Natural killer cell (primary cell): ENCODE results near the gene CUEDC1. TPM values are rescaled to one million over a fixed set of nuclear protein-coding genes. Genes with fewer than 3 reads are reported as not detected.

Experiments used
- ATAC-seq, 3 donors: fragments of 150-1000 bp in 2 of 3; fragments of 200-7000 bp in 1 of 3; cut with Tn5 transposase; 1 replicate in 1 of 3; 2 replicates in 2 of 3; pipeline ENCODE4 v1.10.0; 2021; ENCODE audit warnings: mild to moderate bottlenecking in 2 of 3, moderate library complexity in 2 of 3
- DNase-seq, 2 donors: peaks; one replicate each; pipeline versions ENCODE4 v3.0.0 to v3.0.0-alpha.2; 2013 to 2021; ENCODE audit warnings: mixed read lengths in 1 of 2
- H3K27ac ChIP-seq: one replicate; pipeline ENCODE4 v1.5.1; 2013; ENCODE audit warnings: mild to moderate bottlenecking, low read length
- H3K27me3 ChIP-seq: one replicate; pipeline ENCODE4 v1.6.1; 2013; ENCODE audit warnings: low read length; ENCODE audit not compliant: control insufficient read depth, insufficient read depth
- H3K36me3 ChIP-seq: one replicate; pipeline ENCODE4 v1.6.1; 2013; ENCODE audit warnings: low read length; ENCODE audit not compliant: control insufficient read depth, insufficient read depth
- H3K4me1 ChIP-seq: one replicate; pipeline ENCODE4 v1.6.1; 2013; ENCODE audit warnings: low read length; ENCODE audit not compliant: control insufficient read depth, insufficient read depth
- H3K4me3 ChIP-seq: one replicate; pipeline ENCODE4 v1.5.1; 2013; ENCODE audit warnings: low read length
- H3K9me3 ChIP-seq: one replicate; pipeline ENCODE4 v1.6.1; 2013; ENCODE audit warnings: low read length; ENCODE audit not compliant: control insufficient read depth, insufficient read depth
- H3K27ac Mint-ChIP-seq, 2 donors: one replicate each; pipeline ENCODE4 v1.8.0; 2022; ENCODE audit warnings: mild to moderate bottlenecking in 2 of 2, mixed read lengths in 2 of 2, moderate library complexity in 1 of 2
- H3K27me3 Mint-ChIP-seq, 2 donors: one replicate each; pipeline ENCODE4 v1.8.0; 2022; ENCODE audit warnings: low read depth in 2 of 2, mixed read lengths in 2 of 2
- H3K36me3 Mint-ChIP-seq: one replicate; pipeline ENCODE4 v1.8.0; 2022; ENCODE audit warnings: mixed read lengths
- H3K4me1 Mint-ChIP-seq, 2 donors: one replicate each; pipeline ENCODE4 v1.8.0; 2022; ENCODE audit warnings: mixed read lengths in 2 of 2
- H3K4me3 Mint-ChIP-seq: one replicate; pipeline ENCODE4 v1.8.0; 2022; ENCODE audit warnings: mild to moderate bottlenecking, moderate library complexity, mixed read lengths
- H3K9me3 Mint-ChIP-seq, 2 donors: one replicate each; pipeline ENCODE4 v1.8.0; 2022; ENCODE audit warnings: mixed read lengths in 2 of 2
- CTCF ChIP-seq: fragments of 200-600 bp; IDR thresholded peaks from one replicate; pipeline ENCODE4 v1.8.0; 2022; ENCODE audit warnings: antibody characterized with exemption
- WGBS: methylation state at CpG from one replicate; pipeline ENCODE4 v1.1.7; 2013; ENCODE audit warnings: missing lambda C conversion rate; ENCODE audit not compliant: insufficient coverage; 5-methylcytosine and 5-hydroxymethylcytosine counted together
- intact Hi-C: fragments of 100-400 bp; cut with micrococcal nuclease; formaldehyde crosslinking; loops from one replicate; pipeline ENCODE4 v1.14.2; 2022
- total RNA-seq, 4 donors: library from RNA; stranded (reverse); fragments of 120-200 nt in 1 of 4; gene quantifications; one replicate each; pipeline versions ENCODE4 v1.2.3 to v1.2.4, GENCODE V29; 2013 to 2022

Gene CUEDC1
- total RNA-seq, 3 donors from 2014 or later (not counting 1 experiment from before 2014, with no cell fraction given), result 1.5 to 3.7 (median 2.6) TPM

DNA sequence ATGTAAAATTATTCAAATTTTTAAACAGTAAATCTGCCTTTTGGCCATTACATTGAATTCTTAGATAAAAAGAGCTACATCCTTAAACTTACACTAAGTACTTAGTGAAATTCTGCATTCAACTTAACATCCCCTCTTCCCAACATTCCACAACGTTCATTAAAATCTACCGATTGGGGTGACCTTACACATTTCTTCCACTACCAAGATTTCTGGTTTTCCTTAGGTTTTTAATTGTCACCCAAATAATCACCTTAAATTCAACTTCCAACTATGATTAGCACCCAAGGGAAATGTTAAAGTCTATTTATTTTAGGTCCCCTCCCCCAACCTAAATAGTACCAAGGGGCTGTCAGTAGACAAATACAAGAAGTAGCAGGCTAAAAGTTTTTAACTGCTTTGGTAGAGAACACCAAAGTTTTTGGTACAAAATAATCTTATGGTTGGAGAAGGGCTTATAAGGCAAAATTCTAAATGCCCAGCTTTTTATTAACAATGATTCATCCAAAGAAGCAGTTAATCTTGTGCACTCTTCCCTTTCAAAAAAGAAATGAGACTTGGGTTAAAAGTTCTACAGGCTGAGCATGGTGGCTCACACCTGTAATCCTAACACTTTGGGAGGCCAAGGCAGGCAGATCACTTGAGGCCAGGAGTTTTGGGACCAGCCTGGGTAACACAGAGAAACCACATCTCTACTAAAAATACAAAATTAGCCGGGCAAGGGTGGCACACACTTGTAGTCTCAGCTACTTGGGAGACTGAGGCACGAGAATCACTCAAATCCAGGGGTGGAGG is 47.1 kb upstream of the CUEDC1 start:
- Mint-ChIP-seq H3K4me1 (peaks cover 43 to 44% of the 10 kb centered on the region in 2 donors), H3K4me3 (no peak overlapping the region), H3K9me3 (no peaks in the 10 kb centered on the region), H3K27ac (peak overlapping the region; percentile 25 to 39), H3K27me3 (no peaks in the 10 kb centered on the region), H3K36me3 (peaks cover 16% of the 10 kb centered on the region)
- 78% methylated on average over 4 of the region's 4 CpGs for WGBS
- H3K27me3 ChIP-seq, result no peaks in the 10 kb centered on the region
- DNase-seq (no peak), ATAC-seq (no peak)
- no peak overlapping the region for H3K27ac ChIP-seq
- no peak overlapping the region for H3K4me3 ChIP-seq
- H3K9me3 ChIP-seq, result no peaks in the 10 kb centered on the region
- no peak for TF ChIP-seq CTCF
- peaks cover 9% of the 10 kb centered on the region for H3K4me1 ChIP-seq
- peaks cover 61% of the 10 kb centered on the region for H3K36me3 ChIP-seq
- intact Hi-C loops, result loop anchor here (10.0 kb wide), 1 partner anchor 512 kb away; the partner anchor contains the start of gene MTMR4

DNA sequence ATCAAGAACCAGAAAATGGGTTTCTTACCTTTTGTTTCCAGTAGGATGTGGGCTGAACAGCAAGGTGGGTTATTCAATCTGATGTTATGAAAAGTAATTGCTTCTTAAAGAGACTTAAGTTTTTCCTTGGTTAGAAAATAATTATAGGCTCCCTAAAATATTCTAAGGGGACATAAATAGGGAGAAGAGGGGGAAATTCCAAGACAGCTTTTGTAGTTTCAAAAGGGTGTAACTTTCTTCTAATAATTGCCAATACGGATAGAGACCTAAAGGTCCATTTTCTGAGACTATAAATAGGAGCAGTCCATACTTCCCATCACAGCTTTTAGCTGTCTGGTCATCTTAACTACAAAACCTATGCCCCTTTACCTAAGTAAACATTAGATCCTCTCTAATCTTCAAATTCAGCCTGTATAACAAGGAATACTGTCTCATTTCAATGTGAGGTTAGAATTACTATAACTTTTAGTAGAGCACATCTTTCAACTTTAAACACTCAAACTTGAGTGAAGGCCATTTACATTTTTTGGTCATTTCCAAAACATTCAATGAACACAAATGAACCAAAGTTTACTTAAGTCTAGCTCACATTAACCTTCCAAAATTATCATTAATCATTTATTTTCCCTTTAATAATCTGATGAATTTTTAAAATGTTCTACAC is 46.4 kb upstream of the CUEDC1 start:
- H3K4me1 ChIP-seq, result peaks cover 9% of the 10 kb centered on the region
- H3K4me1 Mint-ChIP-seq, result peaks cover 36 to 37% of the 10 kb centered on the region in 2 donors
- H3K27me3 ChIP-seq, result no peaks in the 10 kb centered on the region
- H3K4me3 ChIP-seq, result no peak overlapping the region
- no peak for DNase-seq
- H3K9me3 ChIP-seq, result no peaks in the 10 kb centered on the region
- H3K27ac Mint-ChIP-seq, result peak overlapping the region; percentile 25 to 39
- TF ChIP-seq CTCF, result no peak
- H3K36me3 Mint-ChIP-seq, result peaks cover 16% of the 10 kb centered on the region
- peaks cover 68% of the 10 kb centered on the region for H3K36me3 ChIP-seq
- WGBS, result 100% methylated on average over 1 of the region's 1 CpG
- no peak for ATAC-seq
- no peak overlapping the region for H3K4me3 Mint-ChIP-seq
- intact Hi-C loops, result loop anchor here (10.0 kb wide), 1 partner anchor 513 kb away; the partner anchor contains the start of gene MTMR4
- H3K9me3 Mint-ChIP-seq, result no peaks in the 10 kb centered on the region
- H3K27ac ChIP-seq, result no peak overlapping the region
- no peaks in the 10 kb centered on the region for H3K27me3 Mint-ChIP-seq

DNA sequence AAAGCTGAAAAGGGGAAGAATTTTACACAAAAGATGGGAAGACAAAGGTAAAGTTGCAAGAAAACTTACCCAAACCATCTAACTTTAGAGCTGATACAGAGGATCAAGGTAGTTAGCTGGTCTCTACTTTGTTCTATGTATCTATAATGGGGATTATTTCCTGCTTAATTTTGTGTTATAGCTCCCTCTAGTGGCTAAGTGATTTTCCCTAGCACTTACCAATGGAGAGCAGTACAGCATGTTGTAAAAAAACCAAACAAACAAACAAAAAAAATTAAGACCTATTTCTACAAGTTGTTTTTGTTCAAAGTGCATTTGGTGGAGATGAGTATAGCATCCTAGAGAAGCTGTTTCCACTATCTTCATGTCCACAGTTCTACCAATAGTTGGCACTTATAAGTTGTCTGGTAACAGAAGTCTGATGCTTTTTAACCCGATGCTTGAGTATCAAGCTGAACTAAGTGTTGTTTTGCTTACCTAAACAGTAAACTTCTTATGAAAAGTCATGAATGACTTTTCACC is 44.3 kb upstream of the CUEDC1 start:
- DNase-seq (peak in 1 of 2 donors; percentile 87), ATAC-seq (peak; percentile 77 to 86 (median 79))
- Histone ChIP-seq H3K9me3 (no peaks in the 10 kb centered on the region), H3K4me1 (peaks cover 4% of the 10 kb centered on the region), H3K27ac (no peak overlapping the region), H3K4me3 (no peak overlapping the region), H3K27me3 (no peaks in the 10 kb centered on the region), H3K36me3 (peaks cover 54% of the 10 kb centered on the region)
- H3K27me3 Mint-ChIP-seq, result no peaks in the 10 kb centered on the region
- 91% methylated on average over 1 of the region's 1 CpG for WGBS
- no peak overlapping the region for H3K4me3 Mint-ChIP-seq
- TF ChIP-seq CTCF, result peak; percentile 92
- H3K4me1 Mint-ChIP-seq, result peaks cover 22 to 23% of the 10 kb centered on the region in 2 donors
- H3K36me3 Mint-ChIP-seq, result peaks cover under 1% of the 10 kb centered on the region
- no peaks in the 10 kb centered on the region for H3K9me3 Mint-ChIP-seq
- peak overlapping the region; percentile 42 to 53 for H3K27ac Mint-ChIP-seq
- intact Hi-C loops, result loop anchor here (1.0 to 10.0 kb wide), 4 partner anchors 52 to 515 kb away; partner anchors contain the start of gene MTMR4
